Measurements from ENCODE around the gene GRK4.
A peak's percentile ranks its signal among the peaks of the same experiment; 100 is the strongest.

GRCh38 chr4:2931512-2932301, 31.7 kb upstream of the GRK4 start:
- TF ChIP-seq CTCF (IDR thresholded peaks at IDR 0.05) (peak; percentile 54), EZH2 (IDR thresholded peaks at IDR 0.05; ENCODE audit: borderline replicate concordance, insufficient read depth, low read depth, low read length, poor library complexity, severe bottlenecking) (no peak)
